ENCODE data around the gene TCF4.

- TF ChIP-seq CTCF (IDR thresholded peaks at IDR 0.05 in 8 of 11, conservative IDR thresholded peaks at IDR 0.05 in 3 of 11) (no peak), POLR2A (IDR thresholded peaks at IDR 0.05) (no peak)
Observed at GRCh38 chr18:55261253-55261652, 326.7 kb downstream of the TCF4 start.

Data from spleen (tissue), 7 donors.